CD4-positive, alpha-beta T cell treated with Interferon alpha-2 for 1 hour (primary cell): ENCODE measurements around the gene FCHSD2.
A peak's percentile ranks its signal among the peaks of the same experiment; 100 is the strongest.
"Not testable (repeated sequence)": the region's sequence is repeated elsewhere in the genome, so short reads cannot be mapped to it uniquely, and the experiment has no call there.

Experiments
- DNase-seq, 2 donors: peaks; one replicate each; pipeline ENCODE4 v3.0.0-alpha.2; 2020 to 2022

Gene FCHSD2

DNA sequence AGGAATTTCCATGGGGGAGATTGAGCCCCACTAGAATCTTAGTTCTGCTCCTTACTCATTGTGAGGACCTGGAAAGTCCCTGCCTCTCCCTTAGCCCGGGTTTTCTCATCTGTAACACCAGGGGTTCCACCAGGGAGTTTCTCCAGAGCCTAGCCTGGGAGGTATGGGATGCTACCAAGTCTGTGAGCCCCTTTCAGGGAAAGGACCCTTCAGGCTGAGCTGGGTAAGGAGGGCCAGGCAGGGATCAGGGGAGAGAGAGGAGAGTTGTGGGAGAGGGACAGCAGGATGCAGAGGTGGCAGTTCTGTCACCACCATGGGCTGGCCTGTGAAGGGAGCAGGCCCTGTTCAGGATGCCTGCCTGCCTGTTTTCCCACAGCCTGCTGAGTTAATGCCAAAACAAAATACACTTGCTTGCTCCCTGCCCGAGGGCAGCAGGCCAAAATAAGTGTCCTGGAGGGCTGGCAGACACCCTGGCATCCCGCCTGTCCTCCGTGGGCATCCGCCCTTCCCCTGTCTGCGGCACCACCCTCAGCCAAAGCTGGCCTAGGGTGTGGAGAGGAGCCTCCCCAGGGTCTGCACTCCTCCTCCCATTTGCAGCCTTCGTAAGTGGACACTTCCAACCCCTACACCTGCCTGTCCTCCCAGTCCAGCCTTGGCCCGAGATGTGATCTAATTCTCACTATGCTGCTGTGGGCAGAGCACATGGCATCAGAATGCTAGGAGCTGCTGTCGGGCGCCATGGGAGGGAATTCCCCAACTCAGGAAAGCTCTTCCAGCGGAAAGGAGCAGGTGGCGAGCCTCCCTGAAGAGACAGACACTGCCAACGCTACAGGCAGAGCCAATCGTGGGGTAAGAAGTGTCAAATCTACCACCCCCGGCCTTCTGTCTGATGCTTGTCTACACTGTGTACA, 5.9 kb upstream of the FCHSD2 start:
- no peak for DNase-seq

DNA sequence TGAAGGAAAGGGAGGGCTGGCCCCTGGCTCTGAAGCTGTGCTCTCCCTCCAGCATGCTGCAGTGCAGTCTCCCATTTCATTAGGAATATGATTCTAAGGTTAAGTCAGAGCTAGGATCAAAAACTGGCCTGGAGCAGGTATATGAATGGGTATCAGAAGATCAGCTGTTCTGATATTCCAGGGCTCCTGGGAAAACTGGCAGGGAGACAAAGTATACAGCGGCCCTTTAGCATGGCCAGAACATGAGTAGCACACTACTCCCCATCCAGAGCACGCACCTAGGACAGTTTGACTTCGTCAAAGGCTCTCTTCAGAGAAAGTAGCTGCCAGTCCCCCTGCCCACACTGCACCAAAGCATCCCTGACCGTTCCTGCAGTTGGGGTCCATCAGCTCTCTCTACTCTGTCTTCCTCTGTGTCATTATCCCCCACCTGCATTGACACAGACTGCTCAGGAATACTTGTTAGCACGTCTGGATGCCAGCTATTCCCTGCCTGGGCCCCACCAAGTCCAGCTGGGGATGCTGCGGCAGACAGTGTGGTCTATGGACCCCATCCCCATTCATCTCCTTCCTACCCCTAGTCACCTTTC, 4.0 kb upstream of the FCHSD2 start:
- no peak for DNase-seq

DNA sequence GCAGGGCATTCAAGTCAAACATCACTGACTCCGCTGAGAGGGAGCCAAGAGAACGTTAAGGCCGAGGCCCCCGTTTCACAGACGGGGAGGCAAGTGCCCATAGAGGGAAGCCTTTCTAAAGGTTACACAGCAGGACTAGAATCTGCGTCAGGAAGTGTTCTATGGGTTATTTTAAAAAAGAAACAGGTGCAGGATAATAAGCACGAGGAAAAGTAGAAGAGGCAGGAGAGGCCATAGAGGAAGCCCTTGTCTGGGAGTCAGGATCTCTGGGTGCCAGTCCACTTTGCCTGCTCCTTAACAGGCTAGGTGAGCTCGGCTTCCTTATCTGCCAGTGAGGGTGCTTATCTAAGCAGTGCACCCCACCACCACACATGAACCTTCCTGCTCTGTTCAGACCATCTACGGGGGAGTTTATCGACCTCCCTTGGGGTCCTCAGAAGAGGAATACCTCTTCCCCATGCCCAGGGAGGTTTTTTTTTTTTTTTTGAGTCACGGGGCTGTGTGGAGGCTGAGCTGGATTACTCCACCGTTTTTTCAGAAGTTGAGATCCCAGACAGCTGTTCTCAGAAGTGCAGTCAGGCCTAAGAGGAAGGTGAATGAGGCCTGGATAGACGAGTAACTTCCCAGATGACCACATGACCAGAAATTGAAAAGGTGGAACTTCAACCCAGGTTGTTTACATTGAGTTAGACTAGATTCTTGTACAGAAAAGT, 1.2 kb upstream of the FCHSD2 start:
- no peak for DNase-seq

DNA sequence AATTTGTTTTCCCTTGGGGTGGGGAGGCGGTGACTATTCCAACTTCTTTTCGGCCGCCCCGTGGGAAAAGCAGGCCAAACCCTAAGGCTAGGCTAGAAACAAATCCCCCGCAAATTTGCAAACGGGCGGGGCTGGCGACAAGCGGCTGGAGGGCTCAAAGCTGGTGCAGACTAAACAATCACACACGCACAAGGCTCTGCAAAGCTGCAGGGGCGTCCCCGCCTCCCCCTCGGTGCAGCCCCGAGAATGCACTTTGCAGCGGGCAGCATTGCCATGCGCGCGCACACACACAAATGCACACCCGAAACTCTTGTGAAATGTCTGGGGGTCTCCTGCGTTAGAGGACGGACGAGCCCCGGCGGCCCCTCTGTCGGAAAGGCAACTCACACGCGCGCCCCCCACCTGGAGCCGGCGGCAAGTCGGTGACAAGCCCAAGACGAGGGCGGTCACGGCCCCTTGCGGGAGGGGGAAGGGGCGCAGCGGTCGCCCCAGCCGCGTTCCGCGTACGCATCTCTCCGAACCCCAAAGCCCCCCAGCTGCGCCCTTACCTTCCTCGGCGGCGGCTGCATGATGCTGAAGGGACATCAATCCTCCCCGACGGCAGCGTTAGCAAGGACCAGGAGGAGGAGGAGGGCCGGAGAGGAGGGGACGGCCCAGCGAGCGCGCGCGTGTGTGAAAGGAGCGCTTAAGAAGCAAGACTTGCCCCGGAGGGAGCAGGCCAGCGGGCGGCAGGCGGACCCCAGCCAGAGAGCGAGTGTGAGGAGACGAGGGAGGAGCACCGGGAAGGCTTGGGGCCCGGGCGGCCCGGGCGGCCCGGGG, 600 bp downstream of the FCHSD2 start:
- DNase-seq = peak; percentile 62 to 70

DNA sequence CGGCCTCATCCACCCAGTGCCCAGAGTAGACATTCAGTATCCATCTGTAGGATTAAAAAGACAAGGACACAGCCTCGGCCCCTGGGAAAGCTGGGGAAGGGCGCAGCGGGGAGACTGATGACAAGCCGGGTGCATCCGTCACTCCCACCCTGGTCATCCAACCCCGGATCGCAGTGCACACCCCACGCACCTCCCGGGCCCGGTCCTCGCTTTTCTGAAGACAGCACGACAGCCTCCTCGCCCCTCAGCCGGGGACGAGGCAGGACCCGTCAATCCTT, 1.1 kb downstream of the FCHSD2 start:
- DNase-seq = no peak

DNA sequence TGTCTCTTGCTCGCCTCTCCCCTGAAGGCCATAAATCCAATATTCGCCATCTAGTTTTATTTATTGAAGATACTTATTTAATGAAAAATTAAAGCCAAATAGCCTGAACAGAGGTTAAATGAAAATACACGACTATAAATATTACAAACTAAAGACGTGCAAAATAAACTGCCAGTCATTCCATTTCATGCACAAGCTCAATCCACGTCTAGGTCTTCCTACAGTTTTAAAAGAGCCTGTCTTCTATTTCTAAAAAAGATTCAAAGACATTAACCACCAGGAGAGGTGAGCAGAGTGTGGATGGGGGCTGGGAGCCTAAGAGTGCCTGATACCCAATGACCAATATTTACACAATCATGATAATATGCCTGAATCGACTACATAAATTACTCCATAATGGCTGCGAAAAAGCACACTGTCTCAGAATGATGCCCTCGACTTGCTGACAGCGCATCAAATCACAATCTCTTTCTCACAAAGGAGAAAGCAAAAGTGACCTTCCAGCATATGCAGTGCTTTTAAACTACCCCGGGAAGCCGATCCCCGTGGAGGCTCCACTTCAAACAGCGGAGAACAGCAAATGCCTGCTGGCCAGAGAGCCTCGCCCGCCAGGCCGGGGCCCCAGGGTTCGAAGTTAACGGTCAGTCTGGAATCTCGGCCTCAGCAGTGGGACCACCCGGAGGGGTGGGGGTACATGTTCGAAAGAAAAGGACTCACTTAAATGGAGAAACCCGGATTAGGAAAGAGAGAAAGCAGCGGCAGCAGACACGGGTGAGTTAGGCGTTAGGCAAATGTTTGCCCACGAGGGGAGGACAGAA, 1.7 kb downstream of the FCHSD2 start:
- DNase-seq = no peak

DNA sequence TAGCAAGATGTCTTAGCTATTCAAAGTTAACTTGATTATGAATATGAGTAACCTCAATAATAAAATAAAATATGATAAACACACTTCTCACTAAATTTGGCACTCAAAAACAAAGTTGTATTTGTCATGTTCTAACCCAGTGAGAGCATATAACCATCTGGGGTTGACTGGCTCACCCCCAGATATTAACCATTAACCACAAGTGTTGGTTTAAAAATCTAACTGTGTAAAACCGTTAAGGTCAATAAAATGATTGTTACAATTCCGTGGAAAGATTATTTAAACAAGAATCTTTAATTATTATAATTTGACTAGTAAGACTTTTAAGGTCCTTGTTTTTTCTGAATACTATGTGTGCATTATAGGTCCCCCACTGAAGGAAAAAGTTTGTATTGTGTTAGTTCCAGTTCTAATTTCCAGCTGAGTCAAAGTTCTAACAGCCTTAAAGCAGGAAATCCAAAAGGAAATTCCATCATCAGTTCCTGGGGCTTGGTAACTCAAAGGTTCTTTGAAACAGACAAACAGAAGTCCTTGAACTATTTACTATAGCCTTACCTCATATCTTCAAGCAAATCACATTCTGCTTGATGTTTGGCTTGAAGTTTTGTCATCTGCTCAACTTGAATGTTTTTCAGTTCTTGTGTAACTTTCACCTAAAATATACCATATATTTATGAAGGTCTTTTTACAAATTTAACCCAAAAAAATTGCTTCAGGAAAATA, 2.5 kb downstream of the FCHSD2 start:
- no peak for DNase-seq

DNA sequence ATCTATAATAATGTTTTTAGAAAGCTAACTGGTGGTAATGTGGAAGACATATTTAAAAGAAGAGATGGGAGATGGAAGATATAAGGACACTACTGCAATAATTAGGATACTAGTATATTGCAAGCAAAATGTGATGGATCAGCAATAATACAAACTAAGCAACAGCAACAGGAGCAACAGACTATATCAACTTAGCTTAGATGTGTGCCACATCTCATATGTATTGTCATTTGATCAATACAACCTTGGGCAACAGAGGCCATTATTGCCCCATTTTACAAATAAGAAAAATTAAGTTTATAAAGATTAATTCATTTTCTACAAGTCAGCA, 4.2 kb downstream of the FCHSD2 start:
- DNase-seq = no peak

DNA sequence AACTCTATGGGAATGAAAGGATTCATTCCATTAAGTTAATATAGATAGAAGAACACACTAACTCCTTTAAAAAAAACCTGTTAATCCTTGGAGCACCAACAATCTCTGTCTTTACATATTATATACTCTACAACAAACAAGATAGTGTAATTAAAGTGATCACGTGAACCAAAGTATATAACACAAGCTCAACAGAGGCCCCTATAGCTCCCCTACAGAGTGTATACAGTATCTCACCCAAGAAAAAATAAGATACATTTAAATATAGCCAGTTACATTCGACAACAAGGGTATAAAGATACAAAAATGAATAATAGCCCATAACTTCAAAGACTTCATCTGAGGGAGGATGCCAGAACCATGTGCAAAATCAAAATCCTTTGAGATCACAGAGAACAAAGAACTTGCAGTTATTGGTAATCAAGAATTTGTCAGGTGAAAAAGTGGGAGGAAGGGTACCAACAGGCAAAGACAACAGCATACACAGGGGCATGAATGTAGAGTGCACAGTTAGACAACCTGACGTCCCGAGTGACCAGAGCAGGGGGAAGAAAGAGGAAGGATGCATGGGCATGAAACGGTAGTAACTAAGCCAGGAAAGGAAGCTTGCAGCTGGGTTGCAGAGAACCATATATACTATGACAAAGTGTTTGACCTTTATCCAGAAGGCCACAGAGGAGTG, 4.7 kb downstream of the FCHSD2 start:
- DNase-seq = no peak

DNA sequence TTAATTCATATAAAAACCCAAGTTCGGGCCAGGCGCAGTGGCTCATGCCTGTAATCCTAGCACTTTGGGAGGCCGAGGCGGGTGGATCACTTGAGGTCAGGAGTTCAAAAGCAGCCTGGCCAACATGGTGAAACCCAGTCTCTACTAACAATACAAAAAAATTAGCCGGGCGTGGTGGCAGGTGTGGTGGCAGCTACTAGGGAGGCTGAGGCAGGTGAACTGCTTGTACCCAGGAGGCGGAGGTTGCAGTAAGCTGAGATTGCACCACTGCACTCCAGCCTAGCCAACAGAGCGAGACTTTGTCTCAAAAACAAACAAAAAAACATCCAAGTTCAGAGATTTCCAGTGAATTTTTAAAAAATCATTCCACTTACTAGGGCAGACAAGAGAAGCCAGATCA, 5.4 kb downstream of the FCHSD2 start:
- DNase-seq = not testable (repeated sequence)

DNA sequence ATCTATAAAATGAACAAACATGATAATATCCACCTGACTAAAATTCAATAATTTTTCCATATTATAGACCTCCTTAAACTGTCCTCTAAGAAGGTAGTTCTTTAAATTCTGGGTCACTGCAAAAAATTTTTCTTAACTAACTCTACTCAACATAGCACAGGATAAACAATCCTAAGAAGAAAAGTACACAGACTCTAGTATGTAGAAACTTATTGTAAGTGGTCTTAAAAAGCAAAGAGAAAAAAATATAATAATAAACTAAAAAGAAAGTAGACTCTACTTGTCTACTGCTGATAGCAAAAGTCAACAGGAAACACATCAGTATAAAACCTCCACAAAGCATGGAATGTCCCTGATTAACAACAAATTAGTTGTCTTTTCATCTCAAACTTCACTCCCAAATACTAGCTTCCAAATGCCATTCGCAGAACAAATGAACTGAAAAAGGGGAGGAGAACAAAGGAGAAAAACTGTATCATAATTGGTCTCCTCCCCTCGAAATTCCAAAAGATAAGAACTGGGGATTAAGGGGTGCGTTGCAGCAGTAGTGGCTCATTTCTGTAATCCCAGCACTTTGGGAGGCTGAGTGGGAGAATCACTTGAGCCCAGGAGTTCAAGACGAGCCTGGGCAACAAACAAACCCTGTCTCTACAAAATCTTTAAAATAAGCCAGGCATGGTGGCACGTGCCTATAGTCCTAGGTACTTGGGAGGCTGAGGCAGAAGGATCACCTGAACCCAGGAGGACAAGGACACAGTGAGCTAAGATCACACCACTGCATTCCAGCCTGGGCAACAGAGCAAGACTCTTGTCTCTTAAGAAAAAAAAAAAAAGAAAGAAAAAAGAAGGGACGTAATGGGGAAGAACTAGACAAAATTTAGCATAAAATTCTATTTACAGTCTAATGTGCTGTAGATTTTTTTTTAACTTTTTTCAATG, 6.5 kb downstream of the FCHSD2 start:
- DNase-seq = no peak

DNA sequence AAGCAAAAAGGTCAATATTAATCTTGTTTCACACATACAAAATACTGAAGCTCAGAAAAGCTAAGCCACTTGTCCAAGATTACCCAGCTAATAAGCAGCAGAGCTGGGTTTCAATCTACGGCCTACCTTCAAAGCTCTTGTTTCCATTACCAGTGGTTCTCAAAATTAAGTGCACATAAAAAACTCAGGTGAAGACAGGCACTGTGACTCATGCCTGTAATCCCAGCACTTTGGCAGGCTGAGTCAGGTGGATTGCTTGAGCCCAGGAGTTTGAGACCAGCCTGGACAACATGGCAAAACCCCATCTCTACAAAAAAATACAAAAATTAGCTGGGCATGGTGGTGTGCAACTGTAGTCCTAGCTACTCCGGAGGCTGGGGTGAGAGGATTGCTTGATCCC, 9.8 kb downstream of the FCHSD2 start:
- DNase-seq = not testable (repeated sequence)

DNA sequence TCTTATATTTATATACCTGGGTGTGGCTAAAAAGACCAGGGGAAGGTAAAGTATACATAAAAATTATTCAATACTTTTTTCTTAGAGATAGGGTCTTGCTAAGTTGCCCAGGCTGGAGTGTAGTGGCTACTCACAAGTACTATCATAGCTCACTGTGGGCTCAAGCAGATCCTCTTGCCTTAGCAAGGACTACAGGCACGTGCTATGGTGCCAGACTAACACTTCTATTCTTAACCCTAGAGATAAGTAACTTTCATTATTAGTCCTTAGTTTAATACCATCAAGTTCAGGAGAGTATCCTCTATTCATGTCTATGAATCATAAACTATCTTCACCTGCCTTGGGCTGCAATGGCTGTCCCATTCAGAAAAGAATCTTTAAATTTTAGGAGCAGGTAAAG, 11.9 kb downstream of the FCHSD2 start:
- no peak for DNase-seq

DNA sequence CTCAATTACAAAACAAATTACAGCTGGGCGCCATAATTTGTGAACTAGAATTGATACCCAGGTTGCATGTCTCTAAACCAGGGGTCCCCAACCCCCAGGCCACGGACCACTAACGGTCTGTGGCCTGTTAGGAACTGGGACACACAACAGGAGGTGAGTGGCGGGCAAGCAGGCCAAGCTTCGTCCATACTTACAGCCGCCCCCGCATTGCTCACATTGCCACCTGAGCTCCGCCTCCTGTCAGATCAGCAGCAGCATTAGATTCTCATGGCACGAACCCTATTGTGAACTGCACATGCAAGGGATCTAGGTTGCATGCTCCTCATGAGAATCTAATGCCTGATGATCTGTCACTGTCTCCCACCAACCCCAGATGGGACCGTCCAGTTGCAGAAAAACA, 12.9 kb downstream of the FCHSD2 start:
- DNase-seq = no peak

DNA sequence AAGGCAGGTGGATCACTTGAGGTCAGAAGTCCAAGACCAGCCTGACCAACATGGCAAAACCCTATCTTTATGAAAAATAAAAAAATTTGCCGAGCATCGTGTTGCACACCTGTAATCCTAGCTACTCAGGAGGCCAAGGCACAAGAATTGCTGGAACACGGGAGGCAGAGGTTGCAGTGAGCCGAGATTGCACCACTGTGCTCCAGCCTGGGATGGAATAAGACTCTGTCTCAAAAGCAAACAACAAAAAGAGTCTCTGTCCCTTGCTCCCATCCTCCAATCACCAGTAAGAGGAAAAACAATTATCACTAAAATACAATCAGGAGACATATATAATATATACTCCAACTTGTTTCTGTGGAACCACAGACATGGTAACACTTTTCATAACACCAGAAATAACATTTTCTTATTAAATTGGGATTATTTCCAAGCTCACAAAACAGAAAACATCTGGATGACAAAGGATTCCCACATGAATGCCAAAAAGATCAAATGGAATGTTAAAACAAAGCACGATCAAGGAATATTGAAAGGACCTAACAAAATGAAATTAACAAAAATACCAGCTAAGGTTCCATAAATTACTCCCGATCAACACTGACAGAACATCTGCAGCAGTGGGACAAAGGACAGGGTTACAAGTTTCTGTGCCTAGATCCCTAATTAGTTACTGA, 15.2 kb downstream of the FCHSD2 start:
- DNase-seq = no peak

DNA sequence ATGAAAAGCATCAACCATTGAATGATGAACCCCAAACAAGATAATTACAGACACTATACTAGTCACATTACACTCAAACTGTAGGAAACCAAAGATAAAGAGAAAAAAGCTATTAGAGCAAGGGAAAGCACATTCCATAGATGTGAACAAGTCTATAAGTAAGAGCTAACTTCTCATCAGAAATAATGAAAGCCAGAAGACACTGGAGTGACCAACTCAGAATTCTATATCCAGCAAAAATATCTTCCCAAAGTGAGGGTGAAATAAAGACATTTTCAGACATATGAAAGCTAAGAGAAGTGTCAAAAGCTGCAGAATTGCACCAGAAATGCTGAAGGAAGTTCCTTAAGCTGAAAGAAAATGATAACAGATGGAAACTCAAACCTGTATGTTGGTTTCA, 17.3 kb downstream of the FCHSD2 start:
- no peak for DNase-seq

DNA sequence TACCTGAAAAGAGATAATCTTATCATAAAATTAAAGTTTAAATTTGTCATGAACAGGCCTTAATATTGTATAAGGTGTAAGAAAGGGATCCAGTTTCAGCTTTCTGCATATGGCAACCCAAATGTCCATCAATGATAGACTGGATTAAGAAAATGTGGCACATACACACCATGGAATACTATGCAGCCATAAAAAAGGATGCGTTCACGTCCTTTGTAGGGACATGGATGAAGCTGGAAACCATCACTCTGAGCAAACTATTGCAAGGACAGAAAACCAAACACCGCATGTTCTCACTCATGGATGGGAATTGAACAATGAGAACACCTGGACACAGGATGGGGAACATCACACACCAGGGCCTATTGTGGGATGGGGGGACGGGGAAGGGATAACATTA, 18.2 kb downstream of the FCHSD2 start:
- not testable (repeated sequence) for DNase-seq

DNA sequence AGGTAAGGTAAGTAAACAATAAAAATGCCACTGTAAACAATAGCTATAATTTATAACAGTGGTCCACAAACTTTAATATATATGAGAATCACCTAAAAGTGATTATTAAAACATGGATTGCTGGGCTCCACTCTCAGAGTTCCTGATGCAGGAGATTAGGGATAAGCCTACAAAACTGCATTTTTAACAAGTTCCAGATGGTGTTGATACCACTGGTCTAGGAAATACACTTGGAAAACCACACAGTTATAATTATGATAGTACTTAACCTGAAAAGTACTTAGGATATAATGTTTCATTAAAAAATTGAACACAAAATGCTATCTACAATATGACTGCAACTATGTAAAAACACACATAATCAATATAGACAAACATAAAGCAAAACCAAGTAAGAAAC, 20.4 kb downstream of the FCHSD2 start:
- no peak for DNase-seq

DNA sequence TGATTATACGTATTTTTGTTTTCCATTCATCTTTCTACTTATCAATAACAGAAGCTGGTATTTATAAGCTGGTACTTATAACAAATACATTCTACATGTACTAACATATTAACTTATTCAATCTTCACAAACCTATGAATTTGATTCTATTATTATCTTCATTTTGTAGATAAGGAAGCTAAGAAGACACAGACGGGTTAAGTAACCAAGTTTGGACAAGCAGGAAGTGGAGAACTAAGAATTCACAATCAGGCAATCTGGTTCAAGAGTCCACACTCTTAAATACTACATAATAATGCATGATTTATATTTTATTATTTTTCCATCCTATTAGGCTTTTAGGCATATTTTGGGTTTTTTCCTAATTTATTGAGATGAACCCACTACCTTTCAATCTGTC, 25.0 kb downstream of the FCHSD2 start:
- no peak for DNase-seq
